ENCODE data around the gene STOML1.

GRCh38 chr15:74013374-74013894 is 21.3 kb upstream of the STOML1 start:
- TF ChIP-seq CTCF (IDR thresholded peaks at IDR 0.05 in 8 of 11, conservative IDR thresholded peaks at IDR 0.05 in 3 of 11) (no peak), POLR2A (IDR thresholded peaks at IDR 0.05) (no peak), POLR2AphosphoS5 (IDR thresholded peaks at IDR 0.05) (no peak)

Data from spleen (tissue), 7 donors.